ENCODE data around the gene FANCC. TPM values are rescaled to one million over a fixed set of nuclear protein-coding genes. Genes with fewer than 3 reads are reported as not detected.

The FANCC gene
- total and polyA plus RNA-seq, 2 of the 13 experiments (the other 11 are each of a cell fraction or from before 2014, with no cell fraction given), result 7.4 to 8.6 TPM

DNA sequence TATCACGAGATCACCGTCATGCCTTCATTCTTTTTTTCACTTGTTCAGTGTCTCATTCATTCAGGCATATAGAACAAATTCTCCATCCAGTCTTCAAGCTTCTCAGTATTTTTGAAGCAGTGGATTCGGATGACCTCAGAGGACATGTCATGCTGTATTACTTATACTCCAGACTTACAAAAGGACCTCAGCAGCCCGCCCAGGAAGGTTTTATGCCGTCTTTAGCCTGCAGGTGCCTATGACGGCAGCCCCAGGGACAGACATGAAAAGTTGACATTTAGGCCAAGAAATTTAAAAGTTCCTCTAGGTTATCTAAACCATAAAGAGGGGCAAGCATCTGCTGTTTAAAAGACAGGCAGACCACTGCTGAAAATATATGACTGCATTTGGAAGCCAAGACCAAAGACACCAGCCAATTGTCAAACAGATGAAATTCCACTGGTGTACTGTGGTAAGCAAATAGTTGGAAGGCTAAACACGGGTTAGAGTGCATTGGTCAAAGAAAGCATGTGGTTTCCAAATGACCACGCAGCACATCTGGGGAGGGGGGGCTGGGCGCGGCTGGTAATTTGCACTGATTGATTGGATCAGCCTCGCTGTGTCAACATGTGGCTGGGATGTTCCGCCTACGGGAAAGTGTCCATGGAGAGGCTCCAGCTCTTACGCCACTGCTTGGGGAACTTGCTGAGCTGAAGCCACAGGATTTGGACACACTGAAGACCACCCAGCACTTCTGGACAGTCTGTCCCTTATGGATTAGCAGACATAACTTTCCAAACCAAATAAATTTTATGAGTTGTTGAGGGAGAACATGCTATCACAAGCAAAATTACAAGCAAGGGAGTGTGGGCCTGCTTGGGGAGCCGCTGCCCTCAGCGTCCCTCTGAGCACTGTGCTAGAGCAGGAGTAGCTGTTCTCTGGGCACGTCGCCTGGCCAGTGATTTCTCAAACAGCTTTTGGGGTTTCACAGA is 173.6 kb downstream of the FANCC start (continued):
- TF ChIP-seq NCOR1 (IDR thresholded peaks at IDR 0.05; ENCODE audit: borderline replicate concordance, low read length) (no peak), MTF2 (CRISPR knock-in tag; IDR thresholded peaks at IDR 0.05; ENCODE audit: borderline replicate concordance) (no peak), KDM4B (CRISPR knock-in tag; IDR thresholded peaks at IDR 0.05) (no peak), KDM6A (CRISPR knock-in tag; IDR thresholded peaks at IDR 0.05; ENCODE audit: low read depth) (no peak), ZNF383 (CRISPR knock-in tag; IDR thresholded peaks at IDR 0.05; ENCODE audit: borderline replicate concordance) (no peak), SRSF4 (IDR thresholded peaks at IDR 0.05; ENCODE audit: low read depth, low read length, poor library complexity, severe bottlenecking) (no peak), ARNT (IDR thresholded peaks at IDR 0.05) (no peak), RBM22 (optimal IDR thresholded peaks at IDR 0.05; ENCODE audit: low read length) (no peak), EP300 (IDR thresholded peaks at IDR 0.05; ENCODE audit: low read depth in 2 of 2, low read length in 2 of 2) (0 out of 4 replicates have a peak, but pooled peaks of 1 of the 2 experiments have one; percentile 54), EP300 (CRISPR knock-in tag; IDR thresholded peaks at IDR 0.05; ENCODE audit: borderline replicate concordance) (no peak; the same call in 1 of the 2 replicates), ZFP41 (CRISPR knock-in tag; IDR thresholded peaks at IDR 0.05; ENCODE audit: borderline replicate concordance) (no peak), ZNF567 (CRISPR knock-in tag; IDR thresholded peaks at IDR 0.05; ENCODE audit: borderline replicate concordance) (no peak), HNRNPL (IDR thresholded peaks at IDR 0.05; ENCODE audit: low read depth, low read length) (no peak), ZNF296 (CRISPR knock-in tag; conservative IDR thresholded peaks at IDR 0.05) (no peak), ZNF234 (CRISPR knock-in tag; conservative IDR thresholded peaks at IDR 0.05) (no peak), FOXP1 (IDR thresholded peaks at IDR 0.05) (no peak), FOXP1 (CRISPR knock-in tag; IDR thresholded peaks at IDR 0.05) (peak; percentile 20; the same call in 1 of the 2 replicates), ZNF747 (CRISPR knock-in tag; IDR thresholded peaks at IDR 0.05; ENCODE audit: borderline replicate concordance) (no peak), TOE1 (CRISPR knock-in tag; IDR thresholded peaks at IDR 0.05) (no peak), KAT8 (CRISPR knock-in tag; IDR thresholded peaks at IDR 0.05) (no peak)
- TF ChIP-seq, protein P1, sequence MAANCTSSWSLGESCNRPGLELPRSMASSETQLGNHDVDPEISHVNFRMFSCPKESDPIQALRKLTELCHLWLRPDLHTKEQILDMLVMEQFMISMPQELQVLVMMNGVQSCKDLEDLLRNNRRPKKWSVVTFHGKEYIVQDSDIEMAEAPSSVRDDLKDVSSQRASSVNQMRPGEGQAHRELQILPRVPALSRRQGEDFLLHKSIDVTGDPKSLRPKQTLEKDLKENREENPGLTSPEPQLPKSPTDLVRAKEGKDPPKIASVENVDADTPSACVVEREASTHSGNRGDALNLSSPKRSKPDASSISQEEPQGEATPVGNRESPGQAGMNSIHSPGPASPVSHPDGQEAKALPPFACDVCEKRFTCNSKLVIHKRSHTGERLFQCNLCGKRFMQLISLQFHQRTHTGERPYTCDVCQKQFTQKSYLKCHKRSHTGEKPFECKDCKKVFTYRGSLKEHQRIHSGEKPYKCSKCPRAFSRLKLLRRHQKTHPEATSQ (CRISPR knock-in tag; IDR thresholded peaks at IDR 0.05; ENCODE audit: borderline replicate concordance), result no peak
- TF ChIP-seq, protein P2, sequence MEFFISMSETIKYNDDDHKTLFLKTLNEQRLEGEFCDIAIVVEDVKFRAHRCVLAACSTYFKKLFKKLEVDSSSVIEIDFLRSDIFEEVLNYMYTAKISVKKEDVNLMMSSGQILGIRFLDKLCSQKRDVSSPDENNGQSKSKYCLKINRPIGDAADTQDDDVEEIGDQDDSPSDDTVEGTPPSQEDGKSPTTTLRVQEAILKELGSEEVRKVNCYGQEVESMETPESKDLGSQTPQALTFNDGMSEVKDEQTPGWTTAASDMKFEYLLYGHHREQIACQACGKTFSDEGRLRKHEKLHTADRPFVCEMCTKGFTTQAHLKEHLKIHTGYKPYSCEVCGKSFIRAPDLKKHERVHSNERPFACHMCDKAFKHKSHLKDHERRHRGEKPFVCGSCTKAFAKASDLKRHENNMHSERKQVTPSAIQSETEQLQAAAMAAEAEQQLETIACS (CRISPR knock-in tag; IDR thresholded peaks at IDR 0.05), result no peak
- TF ChIP-seq, protein P3, sequence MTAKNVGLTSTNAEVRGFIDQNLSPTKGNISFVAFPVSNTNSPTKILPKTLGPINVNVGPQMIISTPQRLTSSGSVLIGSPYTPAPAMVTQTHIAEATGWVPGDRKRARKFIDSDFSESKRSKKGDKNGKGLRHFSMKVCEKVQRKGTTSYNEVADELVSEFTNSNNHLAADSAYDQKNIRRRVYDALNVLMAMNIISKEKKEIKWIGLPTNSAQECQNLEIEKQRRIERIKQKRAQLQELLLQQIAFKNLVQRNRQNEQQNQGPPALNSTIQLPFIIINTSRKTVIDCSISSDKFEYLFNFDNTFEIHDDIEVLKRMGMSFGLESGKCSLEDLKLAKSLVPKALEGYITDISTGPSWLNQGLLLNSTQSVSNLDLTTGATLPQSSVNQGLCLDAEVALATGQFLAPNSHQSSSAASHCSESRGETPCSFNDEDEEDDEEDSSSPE (CRISPR knock-in tag; IDR thresholded peaks at IDR 0.05), result no peak; the same call in 1 of the 2 replicates
- TF ChIP-seq, protein P4, sequence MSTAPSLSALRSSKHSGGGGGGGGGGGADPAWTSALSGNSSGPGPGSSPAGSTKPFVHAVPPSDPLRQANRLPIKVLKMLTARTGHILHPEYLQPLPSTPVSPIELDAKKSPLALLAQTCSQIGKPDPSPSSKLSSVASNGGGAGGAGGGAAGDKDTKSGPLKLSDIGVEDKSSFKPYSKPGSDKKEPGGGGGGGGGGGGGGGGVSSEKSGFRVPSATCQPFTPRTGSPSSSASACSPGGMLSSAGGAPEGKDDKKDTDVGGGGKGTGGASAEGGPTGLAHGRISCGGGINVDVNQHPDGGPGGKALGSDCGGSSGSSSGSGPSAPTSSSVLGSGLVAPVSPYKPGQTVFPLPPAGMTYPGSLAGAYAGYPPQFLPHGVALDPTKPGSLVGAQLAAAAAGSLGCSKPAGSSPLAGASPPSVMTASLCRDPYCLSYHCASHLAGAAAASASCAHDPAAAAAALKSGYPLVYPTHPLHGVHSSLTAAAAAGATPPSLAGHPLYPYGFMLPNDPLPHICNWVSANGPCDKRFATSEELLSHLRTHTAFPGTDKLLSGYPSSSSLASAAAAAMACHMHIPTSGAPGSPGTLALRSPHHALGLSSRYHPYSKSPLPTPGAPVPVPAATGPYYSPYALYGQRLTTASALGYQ (CRISPR knock-in tag; IDR thresholded peaks at IDR 0.05), result no peak
